NB4 (cell line): Measurements from ENCODE around the gene CHST11.

ENCODE experiments used
- CTCF ChIP-seq: IDR thresholded peaks from one replicate; pipeline ENCODE4 v1.5.1; 2012; ENCODE audit warnings: low read depth, low read length
- MAX ChIP-seq: IDR thresholded peaks from 2 replicates; pipeline ENCODE4 v1.6.1; 2011; ENCODE audit warnings: low read depth, low read length
- MYC ChIP-seq: IDR thresholded peaks from 2 replicates; pipeline ENCODE4 v1.6.1; 2011; ENCODE audit warnings: low read depth, low read length
- POLR2A ChIP-seq: IDR thresholded peaks from 2 replicates; pipeline ENCODE4 v1.6.1; 2011; ENCODE audit warnings: mild to moderate bottlenecking; ENCODE audit not compliant: insufficient read length; ENCODE audit errors: extremely low read depth

- TF ChIP-seq CTCF (no peak), POLR2A (no peak), MYC (no peak), MAX (no peak)
These were observed 229.4 kb downstream of the CHST11 start for GRCh38 chr12:104686196-104686595.
